K562 (cell line): ENCODE results near the gene SET. TPM values are rescaled to one million over a fixed set of nuclear protein-coding genes. Genes with fewer than 3 reads are reported as not detected.

ENCODE experiments used
- CBFA2T2 ChIP-seq: fragments of 450-650 bp; conservative IDR thresholded peaks from 2 replicates; pipeline ENCODE4 v1.6.1; 2017; ENCODE audit warnings: mild to moderate bottlenecking
- CXXC5 ChIP-seq: fragments of 250-450 bp; sonication (Bioruptor Pico); IDR thresholded peaks from 2 replicates; pipeline ENCODE4 v1.8.0; 2022; ENCODE audit warnings: inconsistent platforms, mild to moderate bottlenecking, moderate library complexity
- EGR1 ChIP-seq: fragments of 450-650 bp; conservative IDR thresholded peaks from 2 replicates; pipeline ENCODE4 v1.6.1; 2017; ENCODE audit warnings: mild to moderate bottlenecking
- HDAC8 ChIP-seq: fragments of 450-650 bp; IDR thresholded peaks from 2 replicates; pipeline ENCODE4 v1.6.1; 2016; ENCODE audit warnings: mild to moderate bottlenecking, missing genetic modification characterization, moderate library complexity, missing compliant biosample characterization
- LARP7 ChIP-seq: fragments of 450-650 bp; IDR thresholded peaks from 2 replicates; pipeline ENCODE4 v1.6.1; 2016
- MCM2 ChIP-seq: fragments of 450-650 bp; IDR thresholded peaks from 2 replicates; pipeline ENCODE4 v1.6.1; 2017; ENCODE audit warnings: low read depth, mild to moderate bottlenecking
- NELFE ChIP-seq: IDR thresholded peaks from 2 replicates; pipeline ENCODE4 v1.6.1; 2011; ENCODE audit warnings: mild to moderate bottlenecking; ENCODE audit not compliant: insufficient read depth, insufficient read length
- PHB ChIP-seq: fragments of 250-450 bp; sonication (Bioruptor Pico); IDR thresholded peaks from 2 replicates; pipeline ENCODE4 v1.5.0; 2021
- POLR2A ChIP-seq: fragments of 450-650 bp; conservative IDR thresholded peaks from 2 replicates; pipeline ENCODE4 v1.6.1; 2016
- POLR2B ChIP-seq: fragments of 450-650 bp; IDR thresholded peaks from 2 replicates; pipeline ENCODE4 v1.6.1; 2018; ENCODE audit warnings: low read depth; ENCODE audit not compliant: partially characterized antibody
- SETDB1 ChIP-seq: IDR thresholded peaks from one replicate; pipeline ENCODE4 v1.6.1; 2012; ENCODE audit warnings: low read length, control low read depth, inconsistent platforms
- ZNF23 ChIP-seq: fragments of 250-450 bp; sonication (Bioruptor Pico); IDR thresholded peaks from 2 replicates; pipeline ENCODE4 v1.4.0; 2020; ENCODE audit warnings: mild to moderate bottlenecking
- ZNF644 ChIP-seq: fragments of 200-800 bp; sonication (Bioruptor generic); IDR thresholded peaks from 2 replicates; pipeline ENCODE4 v1.6.1; 2016; ENCODE audit warnings: low read depth, missing genetic modification characterization, missing compliant biosample characterization
- polyA plus RNA-seq, 8 experiments: library from polyadenylated mRNA; depleted of rRNA in 4 of 8; stranded (reverse) in 5 of 8; unstranded in 3 of 8; fragments of >200 nt; fragmentation: Nextera tagmentation in 2 of 8; fragmentation: Illumina TruSeq in 1 of 8; extraction: Ambion mirVana in 2 of 8; extraction: Trizol in 1 of 8; gene quantifications; 2 replicates each; pipeline versions ENCODE4 v1.2.1 to v1.2.3, GENCODE V29; 2011 to 2014; ENCODE audit warnings: inconsistent platforms in 1 of 8, missing spikeins in 1 of 8
- total RNA-seq, 7 experiments: library from RNA; depleted of rRNA in 6 of 7; stranded (reverse); fragments of >200 nt in 6 of 7; fragmentation: Illumina TruSeq in 2 of 7; extraction: Trizol in 2 of 7; gene quantifications; 2 replicates each; pipeline versions ENCODE4 v1.2.1 to v1.2.3, GENCODE V29; 2011 to 2021; ENCODE audit warnings: low replicate concordance in 1 of 7
- TF ChIP-seq, protein P1 (sequence below): fragments of 250-450 bp; sonication (Bioruptor Pico); IDR thresholded peaks from 2 replicates; pipeline ENCODE4 v1.4.0; 2020; ENCODE audit warnings: mild to moderate bottlenecking, moderate library complexity, borderline replicate concordance
- TF ChIP-seq, protein P2 (sequence below): fragments of 450-650 bp; IDR thresholded peaks from 2 replicates; pipeline ENCODE4 v1.6.1; 2018; ENCODE audit warnings: mild to moderate bottlenecking, low read depth; ENCODE audit not compliant: partially characterized antibody
- TF ChIP-seq, protein P3 (sequence below): fragments of 150-350 bp; IDR thresholded peaks from 2 replicates; pipeline ENCODE4 v1.6.1; 2014; ENCODE audit warnings: low read depth, mild to moderate bottlenecking, low read length, borderline replicate concordance

Gene SET
- total and polyA plus RNA-seq, 9 of the 15 experiments (the other 6 are each of a cell fraction or from before 2014, with no cell fraction given), result 404 to 1,447 (median 907) TPM

DNA sequence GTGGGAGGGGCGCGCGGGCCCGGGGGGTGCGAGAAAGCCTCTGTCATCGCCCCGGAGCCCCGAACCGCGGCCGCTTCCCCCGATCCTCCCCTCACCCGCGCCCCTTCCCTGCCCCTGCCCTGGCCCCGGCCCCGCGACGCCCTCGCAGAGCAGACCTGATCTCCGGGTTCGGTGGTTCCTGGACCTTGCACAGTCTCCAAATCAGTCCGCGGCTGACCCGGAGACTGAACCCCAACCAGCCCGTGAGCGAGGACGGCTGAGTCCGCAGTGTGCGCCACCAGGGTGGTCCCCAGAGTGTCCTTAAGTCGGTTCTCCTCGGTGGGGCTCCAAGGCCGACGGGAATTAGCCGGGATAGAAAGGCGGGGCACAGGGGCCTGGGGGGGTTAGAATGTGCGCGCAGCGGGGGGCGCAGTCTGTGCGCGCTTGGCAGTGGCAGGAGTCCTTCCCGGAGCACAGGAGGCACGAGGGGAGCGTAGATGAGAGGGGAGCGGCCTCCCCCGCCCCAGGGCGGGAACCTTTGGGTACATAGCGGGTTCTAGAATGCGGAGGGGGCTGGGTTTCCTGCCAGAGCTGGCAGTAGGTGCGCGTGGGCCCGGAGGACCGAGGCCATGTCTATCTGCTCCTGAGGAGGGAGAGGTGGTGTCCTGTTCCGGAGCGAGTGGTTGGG is 14.1 kb downstream of the SET start (continued):
- TF ChIP-seq ZNF23 (CRISPR knock-in tag) (no peak), HDAC8 (no peak), SETDB1 (no peak), CBFA2T2 (no peak), POLR2A (peak; percentile 34; the same call in 1 of the 2 replicates), NELFE (no peak), CXXC5 (CRISPR knock-in tag) (no peak), LARP7 (no peak), ZNF644 (no peak), EGR1 (peak; percentile 31; the same call in 1 of the 2 replicates), PHB (CRISPR knock-in tag) (no peak), MCM2 (no peak), POLR2B (no peak)
- TF ChIP-seq, protein P1, sequence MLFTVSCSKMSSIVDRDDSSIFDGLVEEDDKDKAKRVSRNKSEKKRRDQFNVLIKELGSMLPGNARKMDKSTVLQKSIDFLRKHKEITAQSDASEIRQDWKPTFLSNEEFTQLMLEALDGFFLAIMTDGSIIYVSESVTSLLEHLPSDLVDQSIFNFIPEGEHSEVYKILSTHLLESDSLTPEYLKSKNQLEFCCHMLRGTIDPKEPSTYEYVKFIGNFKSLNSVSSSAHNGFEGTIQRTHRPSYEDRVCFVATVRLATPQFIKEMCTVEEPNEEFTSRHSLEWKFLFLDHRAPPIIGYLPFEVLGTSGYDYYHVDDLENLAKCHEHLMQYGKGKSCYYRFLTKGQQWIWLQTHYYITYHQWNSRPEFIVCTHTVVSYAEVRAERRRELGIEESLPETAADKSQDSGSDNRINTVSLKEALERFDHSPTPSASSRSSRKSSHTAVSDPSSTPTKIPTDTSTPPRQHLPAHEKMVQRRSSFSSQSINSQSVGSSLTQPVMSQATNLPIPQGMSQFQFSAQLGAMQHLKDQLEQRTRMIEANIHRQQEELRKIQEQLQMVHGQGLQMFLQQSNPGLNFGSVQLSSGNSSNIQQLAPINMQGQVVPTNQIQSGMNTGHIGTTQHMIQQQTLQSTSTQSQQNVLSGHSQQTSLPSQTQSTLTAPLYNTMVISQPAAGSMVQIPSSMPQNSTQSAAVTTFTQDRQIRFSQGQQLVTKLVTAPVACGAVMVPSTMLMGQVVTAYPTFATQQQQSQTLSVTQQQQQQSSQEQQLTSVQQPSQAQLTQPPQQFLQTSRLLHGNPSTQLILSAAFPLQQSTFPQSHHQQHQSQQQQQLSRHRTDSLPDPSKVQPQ (CRISPR knock-in tag), result no peak
- TF ChIP-seq, protein P2, sequence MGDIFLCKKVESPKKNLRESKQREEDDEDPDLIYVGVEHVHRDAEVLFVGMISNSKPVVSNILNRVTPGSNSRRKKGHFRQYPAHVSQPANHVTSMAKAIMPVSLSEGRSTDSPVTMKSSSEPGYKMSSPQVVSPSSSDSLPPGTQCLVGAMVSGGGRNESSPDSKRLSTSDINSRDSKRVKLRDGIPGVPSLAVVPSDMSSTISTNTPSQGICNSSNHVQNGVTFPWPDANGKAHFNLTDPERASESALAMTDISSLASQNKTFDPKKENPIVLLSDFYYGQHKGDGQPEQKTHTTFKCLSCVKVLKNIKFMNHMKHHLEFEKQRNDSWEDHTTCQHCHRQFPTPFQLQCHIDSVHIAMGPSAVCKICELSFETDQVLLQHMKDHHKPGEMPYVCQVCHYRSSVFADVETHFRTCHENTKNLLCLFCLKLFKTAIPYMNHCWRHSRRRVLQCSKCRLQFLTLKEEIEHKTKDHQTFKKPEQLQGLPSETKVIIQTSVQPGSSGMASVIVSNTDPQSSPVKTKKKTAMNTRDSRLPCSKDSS, result no peak
- TF ChIP-seq, protein P3, sequence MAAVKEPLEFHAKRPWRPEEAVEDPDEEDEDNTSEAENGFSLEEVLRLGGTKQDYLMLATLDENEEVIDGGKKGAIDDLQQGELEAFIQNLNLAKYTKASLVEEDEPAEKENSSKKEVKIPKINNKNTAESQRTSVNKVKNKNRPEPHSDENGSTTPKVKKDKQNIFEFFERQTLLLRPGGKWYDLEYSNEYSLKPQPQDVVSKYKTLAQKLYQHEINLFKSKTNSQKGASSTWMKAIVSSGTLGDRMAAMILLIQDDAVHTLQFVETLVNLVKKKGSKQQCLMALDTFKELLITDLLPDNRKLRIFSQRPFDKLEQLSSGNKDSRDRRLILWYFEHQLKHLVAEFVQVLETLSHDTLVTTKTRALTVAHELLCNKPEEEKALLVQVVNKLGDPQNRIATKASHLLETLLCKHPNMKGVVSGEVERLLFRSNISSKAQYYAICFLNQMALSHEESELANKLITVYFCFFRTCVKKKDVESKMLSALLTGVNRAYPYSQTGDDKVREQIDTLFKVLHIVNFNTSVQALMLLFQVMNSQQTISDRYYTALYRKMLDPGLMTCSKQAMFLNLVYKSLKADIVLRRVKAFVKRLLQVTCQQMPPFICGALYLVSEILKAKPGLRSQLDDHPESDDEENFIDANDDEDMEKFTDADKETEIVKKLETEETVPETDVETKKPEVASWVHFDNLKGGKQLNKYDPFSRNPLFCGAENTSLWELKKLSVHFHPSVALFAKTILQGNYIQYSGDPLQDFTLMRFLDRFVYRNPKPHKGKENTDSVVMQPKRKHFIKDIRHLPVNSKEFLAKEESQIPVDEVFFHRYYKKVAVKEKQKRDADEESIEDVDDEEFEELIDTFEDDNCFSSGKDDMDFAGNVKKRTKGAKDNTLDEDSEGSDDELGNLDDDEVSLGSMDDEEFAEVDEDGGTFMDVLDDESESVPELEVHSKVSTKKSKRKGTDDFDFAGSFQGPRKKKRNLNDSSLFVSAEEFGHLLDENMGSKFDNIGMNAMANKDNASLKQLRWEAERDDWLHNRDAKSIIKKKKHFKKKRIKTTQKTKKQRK, result no peak
